Aorta (tissue), 5 donors: Measurements from ENCODE around the gene MRPL55. TPM values are rescaled to one million over a fixed set of nuclear protein-coding genes. Genes with fewer than 3 reads are reported as not detected.

Experiments used
- ATAC-seq: fragments of 200-7000 bp; cut with Tn5 transposase; one replicate; pipeline ENCODE4 v1.9.1; 2022; ENCODE audit warnings: moderate library complexity; ENCODE audit not compliant: low FRiP score
- DNase-seq, 2 donors: peaks; one replicate each; pipeline ENCODE4 v3.0.0-alpha.2; 2020
- H3K27ac ChIP-seq, 2 donors: one replicate each; pipeline ENCODE4 v1.5.1; 2013; ENCODE audit warnings: low read length in 2 of 2, mild to moderate bottlenecking in 2 of 2, moderate library complexity in 2 of 2, control low read depth in 1 of 2, inconsistent platforms in 1 of 2, low read depth in 1 of 2
- H3K27me3 ChIP-seq, 2 donors: one replicate each; pipeline ENCODE4 v1.6.1; 2013; ENCODE audit warnings: control low read depth in 1 of 2, low read length in 1 of 2, mild to moderate bottlenecking in 1 of 2, moderate library complexity in 1 of 2; ENCODE audit not compliant: insufficient read depth in 2 of 2, control insufficient read depth in 1 of 2
- H3K36me3 ChIP-seq, 2 donors: one replicate each; pipeline ENCODE4 v1.6.1; 2013; ENCODE audit warnings: control low read depth in 1 of 2, low read length in 1 of 2, mild to moderate bottlenecking in 1 of 2; ENCODE audit not compliant: insufficient read depth in 2 of 2, control insufficient read depth in 1 of 2
- H3K4me1 ChIP-seq, 2 donors: one replicate each; pipeline ENCODE4 v1.6.1; 2013; ENCODE audit warnings: low read length in 2 of 2, control low read depth in 1 of 2, mild to moderate bottlenecking in 1 of 2, moderate library complexity in 1 of 2; ENCODE audit not compliant: insufficient read depth in 2 of 2, control insufficient read depth in 1 of 2
- H3K4me3 ChIP-seq, 2 donors: one replicate each; pipeline ENCODE4 v1.5.1; 2013; ENCODE audit warnings: low read length in 2 of 2, control low read depth in 1 of 2, mild to moderate bottlenecking in 1 of 2
- H3K9me3 ChIP-seq: one replicate; pipeline ENCODE4 v1.6.1; 2013; ENCODE audit warnings: mild to moderate bottlenecking, low read length; ENCODE audit not compliant: control insufficient read depth
- WGBS, 2 donors: extraction: QIAGEN DNeasy Blood & Tissue Kit; methylation state at CpG; one replicate each; pipeline ENCODE4 v1.1.7; 2013; 5-methylcytosine and 5-hydroxymethylcytosine counted together
- intact Hi-C, 2 donors: fragments of 100-400 bp; cut with DNase I; formaldehyde crosslinking; loops; one replicate each; pipeline versions ENCODE4 v1.14.2 to v1.15.0; 2022
- polyA plus RNA-seq, 2 donors: library from polyadenylated mRNA; stranded (reverse); fragments of 200-250 nt; gene quantifications; one replicate each; pipeline ENCODE4 v1.2.3, GENCODE V29; 2013
- total RNA-seq, 2 donors: library from RNA; stranded (reverse); fragmentation: NEBNext Ultra II Directional; extraction: Animal tissue kit (Norgen Biotek cat#: 25700); gene quantifications; one replicate each; pipeline ENCODE4 v1.2.1, GENCODE V29; 2021
- donor health status: healthy with polysubstance abuse.
- donor health status: Bipolar disorder and iron deficiency.
- donor health status: DM: no; HTN: no; CAD: no.
- donor health status: DM: no; HTN: no; CAD: no.
- donor health status: DM: yes; HTN: yes; CAD: no.

MRPL55 gene
- total and polyA plus RNA-seq, 4 donors, result 27.4 to 152 (median 38.6) TPM

- intact Hi-C loops, result no loop called here
- H3K27ac ChIP-seq, result no peak overlapping the region
- H3K9me3 ChIP-seq, result peaks cover 2% of the 10 kb centered on the region
- H3K4me1 ChIP-seq, result no peaks in the 10 kb centered on the region
- no peak overlapping the region for H3K4me3 ChIP-seq
- 94 to 96% methylated on average over 8 of the region's 8 CpGs for WGBS, 2 donors
- H3K36me3 ChIP-seq, result peaks cover 0 to 13% of the 10 kb centered on the region in 2 donors
- H3K27me3 ChIP-seq, result no peaks in the 10 kb centered on the region
- ATAC-seq, result no peak
- DNase-seq, result no peak
These were observed 13.2 kb downstream of the MRPL55 start for GRCh38 chr1:228095938-228096337.

GRCh38 chr1:228095161-228095560 is 13.9 kb downstream of the MRPL55 start:
- 97 to 99% methylated on average over 4 of the region's 4 CpGs for WGBS, 2 donors
- Histone ChIP-seq H3K27me3 (no peaks in the 10 kb centered on the region), H3K4me1 (peaks cover 0 to 3% of the 10 kb centered on the region in 2 donors), H3K9me3 (peaks cover 2% of the 10 kb centered on the region), H3K36me3 (peaks cover 0 to 13% of the 10 kb centered on the region in 2 donors), H3K4me3 (no peak overlapping the region), H3K27ac (no peak overlapping the region)
- ATAC-seq, result no peak
- DNase-seq, result no peak
- intact Hi-C loops, result no loop called here

GRCh38 chr1:228094432-228095016 is 14.6 kb downstream of the MRPL55 start:
- H3K36me3 ChIP-seq, result peaks cover 0 to 10% of the 10 kb centered on the region in 2 donors
- intact Hi-C loops, result no loop called here

GRCh38 chr1:228093050-228093906 is 15.8 kb downstream of the MRPL55 start:
- Histone ChIP-seq H3K4me3 (no peak overlapping the region), H3K9me3 (peaks cover 2% of the 10 kb centered on the region), H3K4me1 (peaks cover 0 to 11% of the 10 kb centered on the region in 2 donors), H3K36me3 (peaks cover 0 to 7% of the 10 kb centered on the region in 2 donors), H3K27me3 (no peaks in the 10 kb centered on the region), H3K27ac (no peak overlapping the region)
- ATAC-seq (no peak), DNase-seq (no peak)
- intact Hi-C loops, result no loop called here
- 95 to 96% methylated on average over 20 of the region's 20 CpGs for whole genome bisulfite sequencing, 2 donors

More at GRCh38 chr1:228094432-228095016, 14.6 kb downstream of the MRPL55 start:
- Histone ChIP-seq H3K9me3 (peaks cover 2% of the 10 kb centered on the region), H3K27ac (no peak overlapping the region), H3K4me3 (no peak overlapping the region), H3K27me3 (no peaks in the 10 kb centered on the region), H3K4me1 (peaks cover 0 to 3% of the 10 kb centered on the region in 2 donors)
- 89 to 95% methylated on average over 13 of the region's 13 CpGs for WGBS, 2 donors
- DNase-seq, result no peak
- no peak for ATAC-seq

GRCh38 chr1:228092342-228093049 is 16.6 kb downstream of the MRPL55 start:
- DNase-seq, result no peak
- H3K4me1 ChIP-seq, result peaks cover 0 to 11% of the 10 kb centered on the region in 2 donors

GRCh38 chr1:228091084-228091483 is 18.0 kb downstream of the MRPL55 start:
- Histone ChIP-seq H3K27ac (no peak overlapping the region), H3K36me3 (no peaks in the 10 kb centered on the region), H3K27me3 (no peaks in the 10 kb centered on the region), H3K4me1 (peaks cover 0 to 11% of the 10 kb centered on the region in 2 donors), H3K9me3 (peaks cover 2% of the 10 kb centered on the region), H3K4me3 (no peak overlapping the region)
- intact Hi-C loops, result no loop called here
- DNase-seq (no peak), ATAC-seq (no peak)
- whole genome bisulfite sequencing, 2 donors, result 37 to 45% methylated on average over 4 of the region's 4 CpGs

More at GRCh38 chr1:228092342-228093049, 16.6 kb downstream of the MRPL55 start:
- H3K4me3 ChIP-seq, result no peak overlapping the region
- intact Hi-C loops, result no loop called here
- peaks cover 2% of the 10 kb centered on the region for H3K9me3 ChIP-seq
- no peak overlapping the region for H3K27ac ChIP-seq
- WGBS, 2 donors, result 88 to 90% methylated on average over 11 of the region's 11 CpGs
- peaks cover 0 to 3% of the 10 kb centered on the region in 2 donors for H3K36me3 ChIP-seq
- ATAC-seq, result no peak
- H3K27me3 ChIP-seq, result no peaks in the 10 kb centered on the region

GRCh38 chr1:228090613-228091081 is 18.5 kb downstream of the MRPL55 start:
- ATAC-seq (no peak), DNase-seq (no peak)
- 18 to 21% methylated on average over 2 of the region's 2 CpGs for WGBS, 2 donors
- Histone ChIP-seq H3K9me3 (peaks cover 2% of the 10 kb centered on the region), H3K27me3 (no peaks in the 10 kb centered on the region), H3K36me3 (no peaks in the 10 kb centered on the region), H3K4me3 (no peak overlapping the region), H3K27ac (no peak overlapping the region), H3K4me1 (peaks cover 0 to 11% of the 10 kb centered on the region in 2 donors)
- intact Hi-C loops, result no loop called here

- H3K9me3 ChIP-seq, result peaks cover 2% of the 10 kb centered on the region
- no peak overlapping the region for H3K27ac ChIP-seq
- ATAC-seq (no peak), DNase-seq (no peak)
- no peaks in the 10 kb centered on the region for H3K27me3 ChIP-seq
- H3K4me1 ChIP-seq, result peaks cover under 1 to 19% of the 10 kb centered on the region in 2 donors
- H3K4me3 ChIP-seq, result no peak overlapping the region
- H3K36me3 ChIP-seq, result no peaks in the 10 kb centered on the region
- intact Hi-C loops, result loop anchor here in 1 of 2 donors (10.0 kb wide), 1 partner anchor 745 kb away; no protein-coding TSS in a partner anchor
- WGBS, 2 donors, result 65 to 67% methylated on average over 12 of the region's 12 CpGs
These were observed 19.3 kb downstream of the MRPL55 start for GRCh38 chr1:228089519-228090380.
